Fibroblast of lung (primary cell): Measurements from ENCODE around the gene NDUFA12.

Source experiments
- CTCF ChIP-seq, 2 donors: IDR thresholded peaks in 1 of 2; conservative IDR thresholded peaks in 1 of 2; 1 replicate in 1 of 2; 2 replicates in 1 of 2; pipeline ENCODE4 v1.5.1; 2011 to 2012; ENCODE audit warnings: low read length in 2 of 2, control low read depth in 1 of 2, inconsistent platforms in 1 of 2, low read depth in 1 of 2, mild to moderate bottlenecking in 1 of 2
- EZH2 ChIP-seq: IDR thresholded peaks from 2 replicates; pipeline ENCODE4 v1.5.1; 2012; ENCODE audit warnings: low read length, control low read depth, mild to moderate bottlenecking; ENCODE audit errors: missing control alignments

- TF ChIP-seq CTCF (conservative IDR thresholded peaks at IDR 0.05 in 1 of 2, IDR thresholded peaks at IDR 0.05 in 1 of 2; ENCODE audit: low read depth in 1 of 2, low read length in 2 of 2) (no peak), EZH2 (no peak)
Observed at GRCh38 chr12:94951071-94951934, 52.2 kb downstream of the NDUFA12 start.
